Keratinocyte (primary cell): ENCODE data around the gene RXRA. TPM values are rescaled to one million over a fixed set of nuclear protein-coding genes. Genes with fewer than 3 reads are reported as not detected.

ENCODE experiments used
- DNase-seq: peaks from one replicate; pipeline ENCODE4 v3.0.0-alpha.2; 2011; ENCODE audit warnings: low read depth, missing footprints, low spot score
- FAIRE-seq: peaks from 2 replicates; lab custom pipeline; 2011; peaks lifted over from hg19 to GRCh38; lab: Jason Lieb, UNC
- H2AFZ ChIP-seq: 2 replicates; pipeline ENCODE4 v1.6.0; 2012; ENCODE audit warnings: low read length, control low read depth, inconsistent platforms; ENCODE audit not compliant: control insufficient read depth
- H3K27ac ChIP-seq: 2 replicates; pipeline ENCODE4 v1.5.1; 2011; ENCODE audit warnings: low read length; ENCODE audit not compliant: control insufficient read depth, insufficient read depth
- H3K27me3 ChIP-seq: 3 replicates; pipeline ENCODE4 v1.6.0; 2011; ENCODE audit warnings: low read length; ENCODE audit not compliant: control insufficient read depth, insufficient read depth; ENCODE audit errors: extremely low read depth
- H3K36me3 ChIP-seq, 2 experiments: 2 replicates in 1 of 2; 3 replicates in 1 of 2; pipeline ENCODE4 v1.5.1; 2011; ENCODE audit warnings: low read length in 2 of 2, mild to moderate bottlenecking in 1 of 2; ENCODE audit not compliant: control insufficient read depth in 2 of 2, insufficient read depth in 2 of 2; ENCODE audit errors: extremely low read depth in 1 of 2
- H3K4me1 ChIP-seq: 3 replicates; pipeline ENCODE4 v1.5.1; 2011; ENCODE audit warnings: low read length; ENCODE audit not compliant: control insufficient read depth, insufficient read depth; ENCODE audit errors: extremely low read depth
- H3K4me2 ChIP-seq: 3 replicates; pipeline ENCODE4 v1.6.0; 2011; ENCODE audit warnings: low read depth, low read length; ENCODE audit not compliant: control insufficient read depth, insufficient read depth; ENCODE audit errors: extremely low read depth
- H3K4me3 ChIP-seq, 3 experiments: fragments of 200-600 bp in 1 of 3; sonication (generic) in 1 of 3; 2 replicates in 2 of 3; 3 replicates in 1 of 3; pipeline ENCODE4 v1.5.1; 2011 to 2016; ENCODE audit warnings: low read length in 3 of 3, mild to moderate bottlenecking in 3 of 3, control low read depth in 2 of 3, inconsistent platforms in 1 of 3, low read depth in 1 of 3, mixed read lengths in 1 of 3, mixed run types in 1 of 3, moderate library complexity in 1 of 3; ENCODE audit not compliant: control insufficient read depth in 2 of 3, insufficient read depth in 2 of 3; ENCODE audit errors: extremely low read depth in 1 of 3
- H3K79me2 ChIP-seq: 2 replicates; pipeline ENCODE4 v1.6.0; 2012; ENCODE audit warnings: low read length; ENCODE audit not compliant: control insufficient read depth, insufficient read depth
- H3K9ac ChIP-seq: 3 replicates; pipeline ENCODE4 v1.6.0; 2011; ENCODE audit warnings: low read length; ENCODE audit not compliant: control insufficient read depth, insufficient read depth; ENCODE audit errors: extremely low read depth
- H3K9me1 ChIP-seq: 3 replicates; pipeline ENCODE4 v1.6.0; 2011; ENCODE audit warnings: low read length; ENCODE audit not compliant: control insufficient read depth, insufficient read depth; ENCODE audit errors: extremely low read depth
- H3K9me3 ChIP-seq: 2 replicates; pipeline ENCODE4 v1.5.1; 2012; ENCODE audit warnings: low read depth, low read length; ENCODE audit not compliant: control insufficient read depth
- H4K20me1 ChIP-seq: 3 replicates; pipeline ENCODE4 v1.6.0; 2011; ENCODE audit warnings: low read length; ENCODE audit not compliant: control insufficient read depth, insufficient read depth; ENCODE audit errors: extremely low read depth
- CTCF ChIP-seq, 3 experiments: IDR thresholded peaks in 1 of 3; conservative IDR thresholded peaks in 1 of 3; optimal IDR thresholded peaks in 1 of 3; 2 replicates in 2 of 3; 3 replicates in 1 of 3; pipeline versions ENCODE3 to v1.5.1; 2011; ENCODE audit warnings: low read length in 3 of 3, mild to moderate bottlenecking in 3 of 3, moderate library complexity in 2 of 3, control low read depth in 1 of 3, inconsistent platforms in 1 of 3; ENCODE audit not compliant: insufficient read depth in 2 of 3; ENCODE audit errors: extremely low read depth in 1 of 3
- EZH2 ChIP-seq: IDR thresholded peaks from one replicate; pipeline ENCODE4 v1.6.1; 2012; ENCODE audit warnings: inconsistent platforms, mild to moderate bottlenecking, low read length, moderate library complexity
- dilution Hi-C: fragments of 300-500 bp; cut with MboI; formaldehyde crosslinking; loops from one replicate; pipeline ENCODE4 v1.7.0; 2020; ENCODE audit warnings: low sequenced_read_pairs; ENCODE audit not compliant: extremely low pct_ligation_motif_present
- polyA plus RNA-seq, 5 experiments: library from polyadenylated mRNA; depleted of rRNA in 3 of 5; stranded (reverse) in 3 of 5; stranded (forward) in 1 of 5; unstranded in 1 of 5; fragments of >200 nt; gene quantifications; 1 replicate in 1 of 5; 2 replicates in 3 of 5; 3 replicates in 1 of 5; pipeline versions ENCODE4 v1.2.1 to v1.2.3, GENCODE V29; 2011 to 2012; ENCODE audit warnings: missing spikeins in 2 of 5, low read depth in 1 of 5, low replicate concordance in 1 of 5

Gene RXRA
- polyA plus RNA-seq, 1 donor (not counting 4 experiments of a cell fraction or from before 2014, with no cell fraction given) = 9.7 TPM

GRCh38 chr9:134322781-134323241 lies 3.4 kb upstream of the RXRA start:
- FAIRE-seq = no peak
- Histone ChIP-seq H3K4me1 (peaks cover 10% of the 10 kb centered on the region), H3K9me3 (no peaks in the 10 kb centered on the region), H3K79me2 (peaks cover 10% of the 10 kb centered on the region), H3K27ac (no peak overlapping the region), H3K9me1 (no peaks in the 10 kb centered on the region), H3K9ac (no peak overlapping the region), H3K4me2 (no peak overlapping the region), H2AFZ (no peak overlapping the region), H3K4me3 (no peak overlapping the region), H3K36me3 (no peaks in the 10 kb centered on the region), H3K27me3 (peaks cover 14% of the 10 kb centered on the region), H4K20me1 (peaks cover 3% of the 10 kb centered on the region)
- TF ChIP-seq EZH2 (no peak), CTCF (optimal IDR thresholded peaks at IDR 0.05 in 1 of 3, IDR thresholded peaks at IDR 0.05 in 1 of 3, conservative IDR thresholded peaks at IDR 0.05 in 1 of 3; ENCODE audit: extremely low read depth in 1 of 3, insufficient read depth in 2 of 3, low read length in 3 of 3) (no peak)
- no peak for DNase-seq
- dilution Hi-C loops = no loop called here

GRCh38 chr9:134323741-134324358 lies 2.4 kb upstream of the RXRA start:
- Histone ChIP-seq H3K9me1 (no peaks in the 10 kb centered on the region), H3K79me2 (peaks cover 20% of the 10 kb centered on the region), H3K9me3 (no peaks in the 10 kb centered on the region), H3K4me3 (no peak overlapping the region), H3K27me3 (peaks cover 6% of the 10 kb centered on the region), H3K4me2 (no peak overlapping the region), H3K4me1 (peaks cover 21% of the 10 kb centered on the region), H3K27ac (no peak overlapping the region), H2AFZ (no peak overlapping the region), H3K9ac (no peak overlapping the region), H3K36me3 (no peaks in the 10 kb centered on the region), H4K20me1 (peaks cover 3% of the 10 kb centered on the region)
- dilution Hi-C loops = no loop called here
- TF ChIP-seq CTCF (optimal IDR thresholded peaks at IDR 0.05 in 1 of 3, IDR thresholded peaks at IDR 0.05 in 1 of 3, conservative IDR thresholded peaks at IDR 0.05 in 1 of 3; ENCODE audit: extremely low read depth in 1 of 3, insufficient read depth in 2 of 3, low read length in 3 of 3) (no peak), EZH2 (no peak)
- FAIRE-seq (no peak), DNase-seq (peak; percentile 76)
